SK-N-SH treated with all-trans-retinoic acid at 6 μM for 48 hours (cell line): ENCODE results near the gene NT5C3A.
"Not testable (repeated sequence)": the region's sequence is repeated elsewhere in the genome, so short reads cannot be mapped to it uniquely, and the experiment has no call there.

Experiments used
- ATAC-seq: fragments of 200-7000 bp; cut with Tn5 transposase; 3 replicates; pipeline ENCODE4 v1.9.1; 2020; ENCODE audit warnings: mild to moderate bottlenecking, moderate library complexity
- BACH2 ChIP-seq: fragments of 250-450 bp; sonication (Bioruptor Pico); IDR thresholded peaks from 2 replicates; pipeline ENCODE4 v1.9.0; 2021; ENCODE audit warnings: mild to moderate bottlenecking, borderline replicate concordance
- CSRNP3 ChIP-seq: fragments of 250-450 bp; sonication (Bioruptor Pico); IDR thresholded peaks from 2 replicates; pipeline ENCODE4 v1.5.1; 2021; ENCODE audit warnings: mild to moderate bottlenecking, moderate library complexity
- ESRRG ChIP-seq: fragments of 250-450 bp; sonication (Bioruptor Pico); IDR thresholded peaks from 2 replicates; pipeline ENCODE4 v1.6.1; 2021; ENCODE audit warnings: mild to moderate bottlenecking
- GLIS3 ChIP-seq: fragments of 250-450 bp; sonication (Bioruptor Pico); IDR thresholded peaks from 2 replicates; pipeline ENCODE4 v1.5.0; 2020; ENCODE audit warnings: mild to moderate bottlenecking, moderate library complexity
- ISL1 ChIP-seq: fragments of 250-450 bp; sonication (Bioruptor Pico); IDR thresholded peaks from 2 replicates; pipeline ENCODE4 v2.1.2; 2022; ENCODE audit warnings: mild to moderate bottlenecking, moderate library complexity
- OSR1 ChIP-seq: fragments of 250-450 bp; sonication (Bioruptor Pico); IDR thresholded peaks from 2 replicates; pipeline ENCODE4 v1.8.0; 2022; ENCODE audit warnings: moderate library complexity, mild to moderate bottlenecking, inconsistent platforms
- PATZ1 ChIP-seq: fragments of 250-450 bp; sonication (Bioruptor Pico); IDR thresholded peaks from 2 replicates; pipeline ENCODE4 v1.8.0; 2020; ENCODE audit warnings: mild to moderate bottlenecking, moderate library complexity, borderline replicate concordance
- POU6F1 ChIP-seq: fragments of 250-450 bp; sonication (Bioruptor Pico); IDR thresholded peaks from 2 replicates; pipeline ENCODE4 v1.8.0; 2021; ENCODE audit warnings: low read depth, mild to moderate bottlenecking, moderate library complexity, borderline replicate concordance
- RARB ChIP-seq: fragments of 250-450 bp; sonication (Bioruptor Pico); IDR thresholded peaks from 2 replicates; pipeline ENCODE4 v1.8.0; 2021; ENCODE audit warnings: mild to moderate bottlenecking, moderate library complexity
- SNAI2 ChIP-seq: fragments of 250-450 bp; sonication (Bioruptor Pico); IDR thresholded peaks from 2 replicates; pipeline ENCODE4 v1.5.0; 2020; ENCODE audit warnings: mild to moderate bottlenecking, moderate library complexity
- TCF4 ChIP-seq: fragments of 250-450 bp; sonication (Bioruptor Pico); IDR thresholded peaks from 2 replicates; pipeline ENCODE4 v1.8.0; 2021; ENCODE audit warnings: mild to moderate bottlenecking, moderate library complexity, borderline replicate concordance
- TOX ChIP-seq: fragments of 250-450 bp; sonication (Bioruptor Pico); IDR thresholded peaks from 2 replicates; pipeline ENCODE4 v1.8.0; 2021; ENCODE audit warnings: mild to moderate bottlenecking, moderate library complexity, borderline replicate concordance
- ZNF8 ChIP-seq: fragments of 450-650 bp; formaldehyde crosslinking; IDR thresholded peaks from 2 replicates; pipeline ENCODE4 v1.5.0; 2020; ENCODE audit warnings: mild to moderate bottlenecking, moderate library complexity
- TF ChIP-seq, protein P1 (sequence below): fragments of 250-450 bp; sonication (Bioruptor Pico); IDR thresholded peaks from 2 replicates; pipeline ENCODE4 v1.5.1; 2020; ENCODE audit warnings: low read depth, mild to moderate bottlenecking, moderate library complexity

The NT5C3A gene

GRCh38 chr7:33012364-33012763 lies 50.2 kb downstream of the NT5C3A start:
- ATAC-seq = no peak
- TF ChIP-seq POU6F1 (no peak), ZNF8 (CRISPR knock-in tag) (no peak), ESRRG (no peak), TCF4 (CRISPR knock-in tag) (no peak), SNAI2 (no peak), ISL1 (CRISPR knock-in tag) (no peak), OSR1 (no peak), CSRNP3 (no peak), GLIS3 (CRISPR knock-in tag) (no peak), PATZ1 (no peak), TOX (CRISPR knock-in tag) (no peak)
- TF ChIP-seq, protein P1, sequence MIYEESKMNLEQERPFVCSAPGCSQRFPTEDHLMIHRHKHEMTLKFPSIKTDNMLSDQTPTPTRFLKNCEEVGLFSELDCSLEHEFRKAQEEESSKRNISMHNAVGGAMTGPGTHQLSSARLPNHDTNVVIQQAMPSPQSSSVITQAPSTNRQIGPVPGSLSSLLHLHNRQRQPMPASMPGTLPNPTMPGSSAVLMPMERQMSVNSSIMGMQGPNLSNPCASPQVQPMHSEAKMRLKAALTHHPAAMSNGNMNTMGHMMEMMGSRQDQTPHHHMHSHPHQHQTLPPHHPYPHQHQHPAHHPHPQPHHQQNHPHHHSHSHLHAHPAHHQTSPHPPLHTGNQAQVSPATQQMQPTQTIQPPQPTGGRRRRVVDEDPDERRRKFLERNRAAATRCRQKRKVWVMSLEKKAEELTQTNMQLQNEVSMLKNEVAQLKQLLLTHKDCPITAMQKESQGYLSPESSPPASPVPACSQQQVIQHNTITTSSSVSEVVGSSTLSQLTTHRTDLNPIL (CRISPR knock-in tag) = no peak

DNA sequence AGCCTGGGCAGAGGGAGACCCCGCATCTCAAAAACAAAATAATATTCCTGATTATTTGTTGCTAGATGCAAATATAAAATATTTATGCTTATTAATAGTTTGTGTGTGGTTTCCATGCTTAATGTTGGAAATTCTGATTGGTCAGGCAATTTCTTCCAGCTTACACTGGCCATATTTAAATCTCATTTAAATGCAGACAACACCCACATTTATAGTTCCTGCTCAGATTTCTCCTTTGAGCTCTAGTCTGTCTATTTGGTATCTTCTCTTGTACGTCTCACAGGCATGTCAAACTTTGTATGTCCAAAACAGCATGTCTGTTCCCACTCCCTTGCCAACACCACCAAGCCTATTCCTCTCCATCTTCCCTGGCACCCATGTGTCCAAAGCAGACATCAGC lies 52.8 kb downstream of the NT5C3A start:
- ATAC-seq = no peak
- TF ChIP-seq BACH2 (no peak), PATZ1 (no peak), RARB (no peak)

- ATAC-seq = not testable (repeated sequence)
Observed at GRCh38 chr7:33005690-33006089, 56.9 kb downstream of the NT5C3A start.

DNA sequence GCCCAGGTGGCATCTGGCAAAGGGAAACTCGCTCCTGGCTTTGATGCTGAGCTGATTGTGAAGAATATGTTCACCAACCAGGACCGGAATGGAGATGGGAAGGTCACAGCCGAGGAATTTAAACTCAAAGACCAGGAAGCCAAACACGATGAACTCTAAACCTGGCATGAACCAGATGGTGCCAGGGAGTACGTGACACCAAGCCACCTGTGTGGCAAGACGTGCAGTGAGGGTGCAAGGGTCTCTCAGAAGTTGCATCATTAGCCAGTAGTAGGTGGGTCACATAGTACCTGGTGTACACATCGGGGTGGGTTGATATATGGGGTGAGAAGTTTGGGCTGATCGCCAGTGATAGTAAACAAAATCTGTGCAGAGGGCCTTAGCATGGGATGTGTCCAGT lies 57.4 kb downstream of the NT5C3A start:
- not testable (repeated sequence) for ATAC-seq

DNA sequence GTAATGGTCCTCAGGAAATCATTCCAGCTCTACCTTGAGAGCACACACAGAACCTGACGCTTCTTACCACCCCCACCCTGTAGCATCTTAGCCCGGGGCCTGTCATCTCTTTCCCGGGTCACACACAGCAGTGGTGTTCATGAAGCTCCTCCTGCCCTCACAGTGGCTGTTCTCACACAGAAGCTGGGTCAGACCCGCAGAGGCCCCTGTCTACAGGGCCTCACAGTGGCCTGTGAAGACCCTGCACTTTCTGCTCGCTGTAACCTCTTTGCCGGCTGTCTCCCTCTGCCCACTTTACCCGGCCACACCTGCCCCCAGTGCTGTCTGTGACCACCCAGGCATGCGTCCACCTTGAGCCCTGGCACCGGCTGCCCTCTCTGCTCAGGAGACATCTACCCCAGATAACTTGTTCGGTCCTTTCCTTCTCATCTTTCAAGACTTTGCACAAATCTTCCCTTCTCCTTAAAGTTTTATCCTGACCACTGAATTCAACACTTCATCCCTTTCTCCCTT lies 58.4 kb downstream of the NT5C3A start:
- ATAC-seq = not testable (repeated sequence)

GRCh38 chr7:33003111-33003510 lies 59.5 kb downstream of the NT5C3A start:
- not testable (repeated sequence) for ATAC-seq

GRCh38 chr7:32999380-32999779 lies 63.2 kb downstream of the NT5C3A start:
- not testable (repeated sequence) for ATAC-seq

DNA sequence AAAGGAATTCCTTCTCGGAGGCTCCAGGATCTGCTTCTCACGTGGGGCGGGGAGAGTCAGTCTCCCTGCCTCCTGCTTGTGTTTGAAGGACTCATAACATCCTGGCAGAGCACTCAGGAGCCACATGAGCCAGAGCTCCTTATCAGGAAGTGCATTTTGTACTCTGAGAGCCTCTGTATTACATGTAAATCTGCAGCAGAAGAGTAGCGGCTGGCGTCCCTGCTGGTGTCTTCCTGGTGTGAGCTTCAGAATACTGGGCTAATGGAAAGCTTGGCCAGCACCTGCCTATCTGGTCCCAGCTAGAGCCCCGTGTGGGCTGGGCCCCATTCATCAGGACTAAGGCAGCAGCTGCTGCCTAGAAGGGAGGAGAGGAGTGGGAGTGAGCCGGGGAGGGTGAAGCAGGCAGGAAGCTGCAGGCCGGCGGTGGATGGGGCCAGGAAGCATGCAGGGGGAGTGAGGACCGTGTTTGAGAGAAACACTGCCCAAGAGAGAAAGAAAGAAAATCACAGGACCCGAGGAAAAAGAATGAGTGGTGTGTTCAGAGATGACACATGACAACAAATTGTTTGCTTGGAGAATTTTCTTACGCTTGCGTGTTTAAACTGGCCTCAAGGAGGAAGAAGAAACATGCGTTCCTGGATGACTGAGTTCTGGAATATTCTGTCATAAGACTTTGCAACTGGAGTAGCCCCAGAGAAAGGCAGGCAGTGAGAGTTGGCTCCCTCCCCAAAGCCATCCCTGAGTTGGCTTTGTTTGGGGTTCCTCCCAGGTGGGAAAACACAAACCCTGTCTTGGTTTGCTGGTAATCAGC lies 64.0 kb downstream of the NT5C3A start:
- peak; percentile 83 for ATAC-seq

GRCh38 chr7:32997956-32998355 lies 64.6 kb downstream of the NT5C3A start:
- peak; percentile 70 for ATAC-seq

DNA sequence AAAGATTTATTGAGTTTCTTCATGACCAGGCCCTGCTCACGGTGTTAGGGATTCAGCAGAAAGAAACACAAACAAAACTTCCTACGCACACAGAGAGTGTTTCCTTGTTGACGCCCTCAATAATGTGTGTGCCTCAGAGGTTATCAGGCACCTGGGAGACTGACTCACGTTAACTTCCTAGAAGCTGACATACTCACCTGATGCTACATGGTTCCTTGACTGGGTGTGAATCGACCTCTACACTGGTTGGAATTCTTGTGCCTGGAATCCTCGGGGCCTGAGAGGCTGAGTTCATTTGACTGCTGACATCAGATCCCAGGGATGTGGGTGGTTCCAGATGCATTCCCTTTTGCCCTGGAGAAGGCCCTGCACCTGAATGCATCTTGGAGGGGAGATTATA lies 69.8 kb downstream of the NT5C3A start:
- ATAC-seq = not testable (repeated sequence)

- ATAC-seq = not testable (repeated sequence)
Observed at GRCh38 chr7:32991975-32992700, 70.4 kb downstream of the NT5C3A start.
